Neuronal stem cell (in vitro differentiated cells): Measurements from ENCODE around the gene C17orf100.
"Not testable (repeated sequence)": the region's sequence is repeated elsewhere in the genome, so short reads cannot be mapped to it uniquely, and the experiment has no call there.

Source experiments
- DNase-seq: peaks from one replicate; pipeline ENCODE4 v3.0.0-alpha.2; 2013; ENCODE audit warnings: low spot score
- H2AFZ ChIP-seq: one replicate; pipeline ENCODE4 v1.6.1; 2013; ENCODE audit warnings: mild to moderate bottlenecking, low read length, inconsistent platforms
- H2AK5ac ChIP-seq: 2 replicates; pipeline ENCODE4 v1.6.1; 2013; ENCODE audit warnings: low read depth, mild to moderate bottlenecking, inconsistent platforms, low read length, moderate library complexity, mixed read lengths
- H2BK120ac ChIP-seq: 2 replicates; pipeline ENCODE4 v1.6.1; 2013; ENCODE audit warnings: low read depth, mild to moderate bottlenecking, inconsistent platforms, low read length, moderate library complexity, mixed read lengths
- H2BK12ac ChIP-seq: one replicate; pipeline ENCODE4 v1.6.1; 2013; ENCODE audit warnings: low read length, inconsistent platforms
- H2BK15ac ChIP-seq: 2 replicates; pipeline ENCODE4 v1.6.1; 2013; ENCODE audit warnings: mild to moderate bottlenecking, low read length, inconsistent platforms, mixed read lengths
- H2BK5ac ChIP-seq: one replicate; pipeline ENCODE4 v1.6.1; 2013; ENCODE audit warnings: inconsistent platforms, mild to moderate bottlenecking, low read length, moderate library complexity
- H3K14ac ChIP-seq: one replicate; pipeline ENCODE4 v1.6.1; 2013; ENCODE audit warnings: low read length, inconsistent platforms
- H3K18ac ChIP-seq: 2 replicates; pipeline ENCODE4 v1.6.1; 2013; ENCODE audit warnings: low read length, inconsistent platforms
- H3K23ac ChIP-seq: 2 replicates; pipeline ENCODE4 v1.6.1; 2013; ENCODE audit warnings: low read depth, mild to moderate bottlenecking, mixed read lengths, low read length, inconsistent platforms; ENCODE audit not compliant: poor library complexity
- H3K27ac ChIP-seq: replicated peaks from 3 replicates; pipeline ENCODE4 v1.5.1; 2013; ENCODE audit warnings: low read length, inconsistent platforms
- H3K27me3 ChIP-seq, 3 experiments: 2 replicates each; pipeline ENCODE4 v1.6.1; 2013; ENCODE audit warnings: low read length in 3 of 3, mild to moderate bottlenecking in 2 of 3, inconsistent platforms in 1 of 3, low read depth in 1 of 3, mixed read lengths in 1 of 3, moderate library complexity in 1 of 3; ENCODE audit not compliant: control insufficient read depth in 3 of 3, insufficient read depth in 3 of 3
- H3K36me3 ChIP-seq, 2 donors: replicated peaks in 1 of 2; 2 replicates each; pipeline ENCODE4 v1.6.1; 2013; ENCODE audit warnings: low read length in 2 of 2; ENCODE audit not compliant: control insufficient read depth in 2 of 2, insufficient read depth in 2 of 2
- H3K4ac ChIP-seq: 2 replicates; pipeline ENCODE4 v1.6.1; 2013; ENCODE audit warnings: inconsistent platforms, mild to moderate bottlenecking, low read length, moderate library complexity
- H3K4me1 ChIP-seq, 2 donors: 1 replicate in 1 of 2; 2 replicates in 1 of 2; pipeline ENCODE4 v1.6.1; 2013; ENCODE audit warnings: low read length in 2 of 2, low read depth in 1 of 2; ENCODE audit not compliant: control insufficient read depth in 2 of 2, insufficient read depth in 1 of 2
- H3K4me2 ChIP-seq: one replicate; pipeline ENCODE4 v1.6.1; 2013; ENCODE audit warnings: mild to moderate bottlenecking, low read length, inconsistent platforms; ENCODE audit not compliant: insufficient read depth, poor library complexity, severe bottlenecking
- H3K4me3 ChIP-seq, 2 donors: 2 replicates each; pipeline ENCODE4 v1.5.1; 2013; ENCODE audit warnings: low read length in 2 of 2, mild to moderate bottlenecking in 2 of 2, inconsistent platforms in 1 of 2, moderate library complexity in 1 of 2
- H3K79me1 ChIP-seq: one replicate; pipeline ENCODE4 v1.6.1; 2013; ENCODE audit warnings: low read depth, mild to moderate bottlenecking, inconsistent platforms, low read length, moderate library complexity
- H3K9ac ChIP-seq: one replicate; pipeline ENCODE4 v1.6.1; 2013; ENCODE audit warnings: mild to moderate bottlenecking, low read depth, low read length, inconsistent platforms; ENCODE audit not compliant: poor library complexity
- H3K9me3 ChIP-seq, 2 donors: replicated peaks in 1 of 2; 2 replicates each; pipeline versions ENCODE3 to v1.6.1; 2013; ENCODE audit warnings: low read length in 2 of 2, mild to moderate bottlenecking in 2 of 2, inconsistent platforms in 1 of 2, low read depth in 1 of 2, mixed read lengths in 1 of 2, moderate library complexity in 1 of 2; ENCODE audit not compliant: control insufficient read depth in 2 of 2, insufficient read depth in 1 of 2
- H4K8ac ChIP-seq: one replicate; pipeline ENCODE4 v1.6.1; 2013; ENCODE audit warnings: low read depth, mild to moderate bottlenecking, inconsistent platforms, low read length, moderate library complexity
- H4K91ac ChIP-seq: one replicate; pipeline ENCODE4 v1.6.1; 2013; ENCODE audit warnings: low read length, low read depth, mild to moderate bottlenecking, inconsistent platforms; ENCODE audit not compliant: poor library complexity
- WGBS, 2 donors: extraction: QIAGEN DNeasy Blood & Tissue Kit; methylation state at CpG; one replicate each; pipeline ENCODE4 v1.1.7; 2013; ENCODE audit warnings: missing lambda C conversion rate in 2 of 2, mixed read lengths in 1 of 2; ENCODE audit not compliant: insufficient read length in 2 of 2, insufficient replicate concordance in 1 of 2; ENCODE audit errors: extremely low coverage in 2 of 2; 5-methylcytosine and 5-hydroxymethylcytosine counted together

Gene C17orf100

DNA sequence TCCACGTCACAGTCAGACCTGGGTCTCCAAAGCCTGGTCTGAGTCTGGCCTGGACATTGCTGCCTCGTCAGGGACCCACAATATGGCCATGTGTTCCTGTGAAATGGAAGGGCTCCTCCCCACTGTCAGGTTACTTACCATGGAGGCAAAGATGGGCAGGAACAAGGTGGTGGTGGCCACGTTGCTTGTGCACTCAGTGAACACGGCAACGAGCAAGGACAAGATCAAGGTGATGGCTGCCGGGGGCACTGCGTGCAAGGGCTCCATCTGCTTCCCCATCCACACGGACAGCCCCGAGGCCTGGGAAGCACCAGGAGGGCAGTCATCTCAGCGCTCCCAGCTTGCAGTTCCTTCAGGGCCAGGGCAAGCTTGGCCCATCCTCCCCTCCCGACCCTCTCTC lies 39.1 kb downstream of the C17orf100 start:
- no peak overlapping the region for H2BK15ac ChIP-seq
- H3K79me1 ChIP-seq: no peaks in the 10 kb centered on the region
- no peak overlapping the region for H3K4me3 ChIP-seq
- H3K4ac ChIP-seq: peak overlapping the region; percentile 44
- H2BK12ac ChIP-seq: no peak overlapping the region
- no peak for DNase-seq
- WGBS, 2 donors: no CpG with 5 or more reads among the region's 11 CpGs
- no peak overlapping the region for H2BK5ac ChIP-seq
- peak overlapping the region; percentile 17 for H3K18ac ChIP-seq
- H3K4me2 ChIP-seq: no peak overlapping the region
- no peak overlapping the region for H3K14ac ChIP-seq
- peak overlapping the region; percentile 3 for H3K9ac ChIP-seq
- H3K4me1 ChIP-seq: no peaks in the 10 kb centered on the region
- H2AFZ ChIP-seq: no peak overlapping the region
- peaks cover 0 to 26% (median 0%) of the 10 kb centered on the region in 3 experiments for H3K27me3 ChIP-seq
- H2BK120ac ChIP-seq: no peak overlapping the region
- no peaks in the 10 kb centered on the region for H3K36me3 ChIP-seq
- no peak overlapping the region for H4K8ac ChIP-seq
- no peak overlapping the region for H2AK5ac ChIP-seq
- H3K27ac ChIP-seq: no peak overlapping the region
- H3K9me3 ChIP-seq: no peaks in the 10 kb centered on the region
- H4K91ac ChIP-seq: no peak overlapping the region
- H3K23ac ChIP-seq: peak overlapping the region; percentile 74

DNA sequence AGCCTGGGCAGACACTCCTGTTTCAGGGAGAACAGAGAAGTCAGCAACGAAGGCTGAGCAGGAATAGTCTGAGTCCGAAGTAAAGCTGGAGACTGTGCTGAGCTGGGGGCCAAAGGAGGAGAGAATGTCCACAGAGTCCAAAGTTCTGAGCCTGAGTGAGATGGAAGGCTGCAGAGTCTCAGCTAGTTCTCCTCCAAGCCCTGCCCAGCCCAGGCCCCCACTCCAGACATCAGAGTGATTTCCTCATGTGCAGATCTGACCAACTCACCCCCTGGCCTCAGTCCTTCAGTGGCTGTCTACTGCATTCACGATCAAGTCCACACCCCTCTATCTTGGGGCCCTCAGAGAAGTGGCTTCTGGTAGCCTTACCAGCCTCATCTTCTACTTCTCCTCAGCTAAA lies 40.0 kb downstream of the C17orf100 start:
- H3K14ac ChIP-seq: no peak overlapping the region
- WGBS, 2 donors: no CpG with 5 or more reads among the region's 3 CpGs
- no peak overlapping the region for H4K8ac ChIP-seq
- no peak overlapping the region for H3K4ac ChIP-seq
- no peak overlapping the region for H2BK12ac ChIP-seq
- H3K4me2 ChIP-seq: no peak overlapping the region
- H2BK15ac ChIP-seq: no peak overlapping the region
- no peaks in the 10 kb centered on the region for H3K9me3 ChIP-seq
- H3K23ac ChIP-seq: no peak overlapping the region
- H2AFZ ChIP-seq: no peak overlapping the region
- no peak overlapping the region for H2BK5ac ChIP-seq
- H4K91ac ChIP-seq: no peak overlapping the region
- H3K79me1 ChIP-seq: no peaks in the 10 kb centered on the region
- DNase-seq: no peak
- peaks cover 0 to 23% (median 0%) of the 10 kb centered on the region in 3 experiments for H3K27me3 ChIP-seq
- no peak overlapping the region for H3K27ac ChIP-seq
- no peaks in the 10 kb centered on the region for H3K4me1 ChIP-seq
- no peak overlapping the region for H3K9ac ChIP-seq
- no peak overlapping the region for H2BK120ac ChIP-seq
- no peak overlapping the region for H3K4me3 ChIP-seq
- H2AK5ac ChIP-seq: no peak overlapping the region
- no peaks in the 10 kb centered on the region for H3K36me3 ChIP-seq
- H3K18ac ChIP-seq: no peak overlapping the region

DNA sequence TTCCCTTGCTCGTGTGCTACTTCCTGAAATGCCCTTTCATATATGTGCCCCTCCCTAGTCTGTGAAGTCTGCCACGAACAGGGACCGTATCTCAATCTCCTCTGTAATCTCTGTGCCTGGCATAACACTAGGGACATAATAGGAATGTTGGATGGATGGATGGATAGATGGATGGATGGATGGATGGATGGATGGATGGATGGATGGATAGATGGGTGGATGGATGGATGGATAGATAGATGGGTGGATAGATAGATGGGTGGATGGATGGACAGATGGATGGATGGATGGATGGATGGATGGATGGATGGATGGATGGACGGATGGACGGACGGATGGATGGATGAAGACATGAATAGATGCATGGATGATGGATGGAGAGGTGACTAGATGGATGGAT lies 40.4 kb downstream of the C17orf100 start:
- H3K9ac ChIP-seq, H2AFZ ChIP-seq, H3K27ac ChIP-seq, DNase-seq, H3K4me1 ChIP-seq, H2BK15ac ChIP-seq, H3K4me2 ChIP-seq, H3K36me3 ChIP-seq, H3K18ac ChIP-seq, H4K8ac ChIP-seq, H3K14ac ChIP-seq, H3K4me3 ChIP-seq, H2BK5ac ChIP-seq, H3K23ac ChIP-seq, H3K4ac ChIP-seq, H3K9me3 ChIP-seq, H2BK12ac ChIP-seq, H2BK120ac ChIP-seq, H2AK5ac ChIP-seq, H4K91ac ChIP-seq, H3K79me1 ChIP-seq: not testable (repeated sequence)
- WGBS, 2 donors: no CpG with 5 or more reads among the region's 6 CpGs
- peaks cover 0 to 19% (median 0%) of the 10 kb centered on the region in 3 experiments for H3K27me3 ChIP-seq

DNA sequence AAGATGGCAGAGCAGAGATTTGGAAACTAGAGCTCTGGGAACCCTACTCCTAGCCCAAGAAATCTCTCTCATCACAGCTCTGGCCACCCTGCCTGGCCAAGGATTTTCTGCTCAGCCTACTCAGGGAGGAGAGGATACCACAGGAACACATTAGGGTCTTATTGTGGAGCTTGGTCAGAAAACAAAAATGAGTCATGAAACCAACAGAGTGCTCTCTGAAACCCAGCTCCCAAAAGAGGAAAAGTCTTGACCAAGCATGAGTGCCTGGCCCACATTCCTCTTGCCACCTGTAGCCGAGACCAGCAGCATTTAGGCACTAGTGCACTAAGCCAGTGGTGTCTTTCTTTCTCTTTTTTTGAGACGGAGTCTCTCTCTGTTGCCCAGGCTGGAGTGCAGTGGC lies 43.5 kb downstream of the C17orf100 start:
- no peak overlapping the region for H3K4me3 ChIP-seq
- DNase-seq: no peak
- H3K9me3 ChIP-seq: no peaks in the 10 kb centered on the region
- H3K79me1 ChIP-seq: no peaks in the 10 kb centered on the region
- H2BK12ac ChIP-seq: no peak overlapping the region
- WGBS, 2 donors: no CpG with 5 or more reads among the region's 2 CpGs
- no peaks in the 10 kb centered on the region for H3K36me3 ChIP-seq
- H3K4me1 ChIP-seq: no peaks in the 10 kb centered on the region
- H4K8ac ChIP-seq: no peak overlapping the region
- H3K18ac ChIP-seq: no peak overlapping the region
- no peak overlapping the region for H3K23ac ChIP-seq
- H3K14ac ChIP-seq: no peak overlapping the region
- peaks cover 0 to 13% (median 0%) of the 10 kb centered on the region in 3 experiments for H3K27me3 ChIP-seq
- no peak overlapping the region for H2AK5ac ChIP-seq
- H2BK5ac ChIP-seq: no peak overlapping the region
- H2BK120ac ChIP-seq: no peak overlapping the region
- peak overlapping the region; percentile 2 for H2BK15ac ChIP-seq
- no peak overlapping the region for H2AFZ ChIP-seq
- no peak overlapping the region for H3K4ac ChIP-seq
- H4K91ac ChIP-seq: no peak overlapping the region
- no peak overlapping the region for H3K27ac ChIP-seq
- no peak overlapping the region for H3K9ac ChIP-seq
- H3K4me2 ChIP-seq: no peak overlapping the region
